Activated T-cell treated with anti-CD3 and anti-CD28 coated beads, Interleukin-2, amount 50 U/mL, for 4 hours (primary cell): ENCODE data around the gene VAPA. TPM values are rescaled to one million over a fixed set of nuclear protein-coding genes. Genes with fewer than 3 reads are reported as not detected.
A peak's percentile ranks its signal among the peaks of the same experiment; 100 is the strongest.

Experiments used
- ATAC-seq, 2 donors: fragments of 200-7000 bp; cut with Tn5 transposase; one replicate each; pipeline ENCODE4 v1.10.0; 2021
- DNase-seq: peaks from one replicate; pipeline ENCODE4 v3.0.0-alpha.2; 2020
- H3K27me3 Mint-ChIP-seq: one replicate; pipeline ENCODE4 v1.8.0; 2021; ENCODE audit warnings: low read depth, mixed read lengths
- H3K36me3 Mint-ChIP-seq: one replicate; pipeline ENCODE4 v1.8.0; 2022; ENCODE audit warnings: mixed read lengths; ENCODE audit not compliant: insufficient read depth
- H3K4me1 Mint-ChIP-seq: one replicate; pipeline ENCODE4 v1.8.0; 2021; ENCODE audit warnings: low read depth, mixed read lengths
- H3K4me3 Mint-ChIP-seq: one replicate; pipeline ENCODE4 v1.8.0; 2021; ENCODE audit warnings: mild to moderate bottlenecking, moderate library complexity, mixed read lengths
- H3K9me3 Mint-ChIP-seq: one replicate; pipeline ENCODE4 v1.8.0; 2021; ENCODE audit warnings: mixed read lengths
- total RNA-seq, 3 donors: library from RNA; stranded (reverse); gene quantifications; one replicate each; pipeline ENCODE4 v1.2.1, GENCODE V29; 2021

The VAPA gene
- total RNA-seq, 3 donors from 2014 or later: 220 to 245 (median 229) TPM

GRCh38 chr18:9914584-9915290, 921 bp downstream of the VAPA start:
- Mint-ChIP-seq H3K27me3 (no peaks in the 10 kb centered on the region), H3K4me3 (peak overlapping the region; percentile 87), H3K9me3 (no peaks in the 10 kb centered on the region), H3K4me1 (peaks cover 23% of the 10 kb centered on the region), H3K36me3 (peaks cover 3% of the 10 kb centered on the region)
- DNase-seq (peak; percentile 69), ATAC-seq (peak; percentile 38 to 39)

GRCh38 chr18:9915291-9916076, 1.7 kb downstream of the VAPA start:
- no peak for DNase-seq
- ATAC-seq: no peak
- Mint-ChIP-seq H3K4me3 (peak overlapping the region; percentile 87), H3K27me3 (no peaks in the 10 kb centered on the region), H3K4me1 (peaks cover 23% of the 10 kb centered on the region), H3K36me3 (peaks cover 3% of the 10 kb centered on the region), H3K9me3 (no peaks in the 10 kb centered on the region)

DNA sequence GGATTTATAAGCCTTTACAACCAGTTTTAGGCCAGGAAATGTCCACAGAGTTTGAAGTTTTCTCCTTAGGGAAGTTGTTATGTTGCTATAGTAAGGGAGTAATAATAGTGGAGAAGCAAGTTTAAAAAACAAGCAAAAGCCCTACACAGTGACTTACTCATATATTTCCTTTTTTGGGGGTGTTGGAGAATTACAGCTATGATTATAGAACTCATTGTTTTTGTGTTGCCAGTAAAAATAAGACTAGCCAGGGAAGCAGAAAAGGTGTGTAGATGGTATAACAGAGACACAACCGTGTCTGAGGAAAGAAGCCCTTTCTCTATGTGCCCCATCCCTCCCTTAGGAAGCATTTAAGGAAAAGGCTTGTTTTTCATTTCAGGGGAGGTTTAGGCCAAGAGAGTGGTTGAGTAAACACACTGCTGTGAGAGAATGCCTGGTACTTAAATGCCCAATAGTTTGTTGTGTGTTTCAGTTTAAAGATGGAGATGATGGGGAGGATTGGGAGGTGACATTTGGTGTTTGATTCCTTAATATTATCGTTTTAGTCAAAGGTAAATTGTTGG, 2.3 kb downstream of the VAPA start:
- peaks cover 3% of the 10 kb centered on the region for H3K36me3 Mint-ChIP-seq
- H3K9me3 Mint-ChIP-seq: no peaks in the 10 kb centered on the region
- DNase-seq (no peak), ATAC-seq (no peak)
- H3K4me1 Mint-ChIP-seq: peaks cover 23% of the 10 kb centered on the region
- no peaks in the 10 kb centered on the region for H3K27me3 Mint-ChIP-seq
- H3K4me3 Mint-ChIP-seq: peak overlapping the region; percentile 87

- Mint-ChIP-seq H3K27me3 (no peaks in the 10 kb centered on the region), H3K36me3 (peaks cover 3% of the 10 kb centered on the region), H3K9me3 (no peaks in the 10 kb centered on the region), H3K4me3 (peak overlapping the region; percentile 87), H3K4me1 (peaks cover 23% of the 10 kb centered on the region)
- no peak for ATAC-seq
- no peak for DNase-seq
Observed at GRCh38 chr18:9916808-9917207, 3.0 kb downstream of the VAPA start.

DNA sequence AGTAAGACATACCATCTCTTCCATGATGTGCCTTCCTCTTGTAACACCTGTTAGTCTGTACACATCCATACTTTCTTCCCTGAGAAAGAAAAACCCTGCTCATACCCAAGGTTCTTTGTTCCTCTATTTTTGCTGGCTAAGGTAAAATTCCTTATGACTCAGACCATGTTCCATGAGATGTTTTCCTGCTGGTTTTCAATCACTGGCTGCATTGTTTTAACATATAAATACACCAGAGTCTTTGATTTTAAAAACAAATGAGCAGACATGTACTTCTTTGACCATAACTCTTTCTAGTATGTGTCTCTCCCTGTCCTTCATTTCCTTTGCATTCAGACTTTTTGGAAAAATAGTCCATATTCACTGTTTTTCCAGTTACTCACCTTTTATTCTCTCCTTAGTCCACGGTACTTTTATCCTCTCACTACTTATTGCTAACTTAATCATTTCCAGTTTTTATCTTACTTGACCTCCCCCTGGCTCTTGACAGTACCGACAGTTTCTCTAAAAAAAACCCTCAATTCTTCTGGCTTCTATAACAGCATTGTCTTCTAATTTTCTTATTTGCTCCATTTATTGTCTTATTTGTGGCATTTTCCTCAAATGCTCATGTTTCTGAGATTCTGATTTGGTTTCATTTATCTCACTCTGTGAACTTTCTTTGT, 4.3 kb downstream of the VAPA start:
- Mint-ChIP-seq H3K4me3 (no peak overlapping the region), H3K9me3 (no peaks in the 10 kb centered on the region), H3K36me3 (peaks cover 3% of the 10 kb centered on the region), H3K27me3 (no peaks in the 10 kb centered on the region), H3K4me1 (peaks cover 32% of the 10 kb centered on the region)
- DNase-seq: no peak
- ATAC-seq: no peak

DNA sequence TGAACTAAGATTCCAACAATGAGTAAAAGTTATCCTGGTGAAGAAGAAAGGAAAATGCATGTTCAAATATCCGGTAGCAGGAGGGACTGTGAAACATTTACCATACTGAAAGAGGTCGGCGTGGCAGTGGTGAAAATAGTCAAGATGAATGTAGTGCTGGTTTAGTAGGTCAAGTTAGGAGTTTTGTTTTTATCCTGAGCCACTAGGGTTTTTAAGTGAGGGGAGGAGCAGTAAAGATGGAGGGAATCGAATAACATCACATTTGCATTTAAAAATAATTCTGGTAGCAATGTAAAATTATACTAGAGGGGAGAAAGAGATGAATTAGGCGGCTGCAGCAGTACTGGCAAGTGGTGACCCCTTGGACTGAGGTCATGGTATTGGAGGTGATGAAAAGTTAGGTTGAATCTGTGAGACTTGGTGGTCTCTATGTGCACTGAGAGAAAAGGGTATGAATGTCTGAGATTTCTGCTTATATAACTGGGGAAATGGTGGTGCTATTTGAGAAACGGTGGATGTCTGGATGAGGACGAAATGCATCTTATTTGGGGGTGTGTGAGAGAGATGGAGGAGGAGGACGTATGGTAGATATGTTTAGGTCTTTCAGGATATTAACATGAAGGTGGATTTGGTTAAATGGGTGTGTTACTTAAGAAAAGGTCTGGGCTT, 5.9 kb downstream of the VAPA start:
- ATAC-seq (no peak), DNase-seq (no peak)
- peaks cover 4% of the 10 kb centered on the region for H3K36me3 Mint-ChIP-seq
- no peaks in the 10 kb centered on the region for H3K9me3 Mint-ChIP-seq
- no peak overlapping the region for H3K4me3 Mint-ChIP-seq
- H3K27me3 Mint-ChIP-seq: no peaks in the 10 kb centered on the region
- H3K4me1 Mint-ChIP-seq: peaks cover 43% of the 10 kb centered on the region

DNA sequence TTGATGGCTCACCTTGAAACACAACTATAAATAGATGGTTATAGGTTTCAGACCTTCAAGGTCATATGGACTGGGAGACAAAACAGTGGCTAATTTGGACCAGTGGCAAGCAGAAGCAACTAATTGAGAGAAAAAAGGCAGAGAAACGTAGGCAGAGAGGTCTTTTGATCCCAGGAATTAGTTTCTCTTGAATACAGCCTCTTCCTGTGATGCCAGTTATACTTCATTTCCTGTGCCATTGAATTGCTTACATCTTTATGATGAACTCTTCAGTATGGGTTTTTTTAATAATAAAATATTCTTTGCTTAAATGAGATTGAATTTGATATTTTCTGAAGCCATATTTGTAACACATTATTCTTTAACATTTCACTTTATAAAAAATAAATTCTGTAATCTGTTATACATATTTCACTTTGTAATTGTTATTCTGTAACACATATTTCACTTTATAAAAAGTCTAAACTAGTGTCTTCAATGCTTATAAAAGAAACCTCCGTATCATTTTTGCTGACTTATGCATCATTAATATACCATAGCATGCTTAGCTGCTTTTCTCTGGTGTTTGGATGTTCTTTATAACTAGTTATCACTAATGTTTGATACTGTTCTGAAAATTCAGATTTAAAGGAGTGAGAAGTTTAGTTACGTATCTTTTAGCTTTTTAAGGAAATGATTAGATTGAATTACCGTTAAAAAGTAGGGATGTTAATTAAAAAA, 8.9 kb downstream of the VAPA start:
- ATAC-seq (no peak), DNase-seq (no peak)
- H3K27me3 Mint-ChIP-seq: no peaks in the 10 kb centered on the region
- H3K4me1 Mint-ChIP-seq: peaks cover 53% of the 10 kb centered on the region
- H3K9me3 Mint-ChIP-seq: no peaks in the 10 kb centered on the region
- no peak overlapping the region for H3K4me3 Mint-ChIP-seq
- peaks cover 1% of the 10 kb centered on the region for H3K36me3 Mint-ChIP-seq

GRCh38 chr18:9924371-9924943, 10.6 kb downstream of the VAPA start:
- ATAC-seq: no peak
- H3K4me3 Mint-ChIP-seq: peak overlapping the region; percentile 3
- H3K36me3 Mint-ChIP-seq: peaks cover 1% of the 10 kb centered on the region

GRCh38 chr18:9925369-9925768, 11.6 kb downstream of the VAPA start:
- H3K9me3 Mint-ChIP-seq: no peaks in the 10 kb centered on the region

More at GRCh38 chr18:9924371-9924943, 10.6 kb downstream of the VAPA start:
- Mint-ChIP-seq H3K9me3 (no peaks in the 10 kb centered on the region), H3K4me1 (peaks cover 68% of the 10 kb centered on the region), H3K27me3 (no peaks in the 10 kb centered on the region)
- DNase-seq: no peak

DNA sequence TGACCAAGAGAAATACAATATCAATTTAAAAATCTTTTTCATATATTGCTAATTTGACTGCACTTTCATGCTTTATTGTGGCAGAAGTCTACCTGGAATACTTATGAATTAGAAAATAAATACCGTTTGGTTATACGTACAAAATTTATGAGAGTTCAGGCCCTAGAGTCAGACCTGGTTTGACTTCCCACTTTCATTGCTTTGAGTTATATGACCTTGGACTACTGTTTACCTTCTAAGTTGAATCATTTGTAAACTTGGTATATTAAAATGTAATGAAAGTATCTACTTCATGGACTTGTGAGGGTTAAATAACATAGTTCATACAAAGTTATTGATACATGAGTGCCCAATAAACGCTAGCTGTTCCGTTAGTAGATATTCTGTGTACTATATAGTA, 12.0 kb downstream of the VAPA start:
- Mint-ChIP-seq H3K4me3 (no peak overlapping the region), H3K36me3 (peaks cover 1% of the 10 kb centered on the region)

More at GRCh38 chr18:9925369-9925768, 11.6 kb downstream of the VAPA start:
- no peak for DNase-seq
- no peak overlapping the region for H3K4me3 Mint-ChIP-seq
- peaks cover 73% of the 10 kb centered on the region for H3K4me1 Mint-ChIP-seq
- no peaks in the 10 kb centered on the region for H3K27me3 Mint-ChIP-seq
- no peak for ATAC-seq
- H3K36me3 Mint-ChIP-seq: peaks cover 1% of the 10 kb centered on the region

DNA sequence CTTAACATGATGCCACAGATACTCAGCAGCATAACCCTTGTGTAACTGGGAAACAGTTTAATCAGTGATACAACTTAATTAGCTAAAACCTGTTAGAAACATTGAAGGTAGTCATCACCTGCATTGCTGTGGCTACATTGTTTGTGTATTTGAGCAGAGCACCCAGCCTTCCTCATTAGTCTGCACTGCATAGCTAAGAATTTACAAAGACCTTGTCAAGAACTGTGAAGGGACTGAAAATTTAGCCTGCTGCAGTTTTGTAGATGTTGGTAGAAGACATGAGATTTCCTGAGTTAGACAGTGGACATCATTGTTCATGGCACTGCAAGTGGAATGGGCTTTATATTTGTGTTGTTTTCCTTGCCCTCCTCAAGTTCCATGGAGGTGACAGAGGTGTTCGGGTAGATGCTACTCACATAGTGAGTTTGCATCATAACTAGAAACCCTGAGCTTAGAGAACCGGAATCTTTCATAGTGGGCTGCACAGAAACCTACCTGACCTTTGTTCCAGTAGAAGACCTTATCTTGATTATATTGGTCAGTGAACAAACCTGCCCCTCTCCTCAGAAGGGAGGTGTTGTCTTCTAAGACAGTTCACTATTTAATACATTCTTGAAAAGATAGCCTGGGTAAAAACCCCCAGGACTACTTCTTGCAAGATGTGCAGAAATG, 12.5 kb downstream of the VAPA start:
- Mint-ChIP-seq H3K4me1 (peaks cover 80% of the 10 kb centered on the region), H3K36me3 (peaks cover 1% of the 10 kb centered on the region), H3K27me3 (no peaks in the 10 kb centered on the region), H3K9me3 (no peaks in the 10 kb centered on the region), H3K4me3 (no peak overlapping the region)
- DNase-seq: no peak
- ATAC-seq: peak; percentile 16 to 35

More for the DNA sequence above, 12.0 kb downstream of the VAPA start:
- no peaks in the 10 kb centered on the region for H3K27me3 Mint-ChIP-seq
- H3K4me1 Mint-ChIP-seq: peaks cover 75% of the 10 kb centered on the region
- DNase-seq (no peak), ATAC-seq (no peak)
- no peaks in the 10 kb centered on the region for H3K9me3 Mint-ChIP-seq

GRCh38 chr18:9926977-9927376, 13.2 kb downstream of the VAPA start:
- DNase-seq (no peak), ATAC-seq (no peak)
- no peaks in the 10 kb centered on the region for H3K9me3 Mint-ChIP-seq
- peaks cover 83% of the 10 kb centered on the region for H3K4me1 Mint-ChIP-seq
- peaks cover 4% of the 10 kb centered on the region for H3K36me3 Mint-ChIP-seq
- no peaks in the 10 kb centered on the region for H3K27me3 Mint-ChIP-seq
- peak overlapping the region; percentile 7 for H3K4me3 Mint-ChIP-seq
